H1 (cell line): ENCODE results near the gene NRP2. TPM values are rescaled to one million over a fixed set of nuclear protein-coding genes. Genes with fewer than 3 reads are reported as not detected.

Experiments used
- BACH1 ChIP-seq: IDR thresholded peaks from 2 replicates; pipeline ENCODE4 v1.6.1; 2012; ENCODE audit warnings: low read length, improper control_type of control experiment
- EP300 ChIP-seq, 2 experiments: IDR thresholded peaks; 1 replicate in 1 of 2; 2 replicates in 1 of 2; pipeline ENCODE4 v1.6.1; 2011 to 2012; ENCODE audit warnings: low read depth in 2 of 2, low read length in 2 of 2, mild to moderate bottlenecking in 2 of 2, borderline replicate concordance in 1 of 2, inconsistent platforms in 1 of 2, moderate library complexity in 1 of 2
- GABPA ChIP-seq: IDR thresholded peaks from 2 replicates; pipeline ENCODE4 v1.6.1; 2011; ENCODE audit warnings: mild to moderate bottlenecking, low read length, moderate library complexity, borderline replicate concordance; ENCODE audit not compliant: insufficient read depth
- SIN3A ChIP-seq, 2 experiments: IDR thresholded peaks in 1 of 2; conservative IDR thresholded peaks in 1 of 2; 2 replicates each; pipeline ENCODE4 v1.6.1; 2011 to 2012; ENCODE audit warnings: low read length in 2 of 2, improper control_type of control experiment in 1 of 2, low read depth in 1 of 2, mild to moderate bottlenecking in 1 of 2
- polyA plus RNA-seq, 7 experiments: library from polyadenylated mRNA; depleted of rRNA in 3 of 7; stranded (reverse) in 5 of 7; unstranded in 2 of 7; fragments of >200 nt in 5 of 7; fragments of 200-250 nt in 2 of 7; gene quantifications; 1 replicate in 5 of 7; 2 replicates in 1 of 7; 4 replicates in 1 of 7; pipeline versions ENCODE4 v1.2.1 to v1.2.3, GENCODE V29; 2011 to 2013; ENCODE audit warnings: missing spikeins in 2 of 7, mixed read lengths in 2 of 7
- total RNA-seq: library from RNA; stranded (reverse); fragmentation: NEBNext Ultra II Directional; extraction: Animal tissue kit (Norgen Biotek cat#: 25700); gene quantifications from 2 replicates; pipeline ENCODE4 v1.2.1, GENCODE V29; 2021
- TF ChIP-seq, protein P1 (sequence below): IDR thresholded peaks from 2 replicates; pipeline ENCODE4 v1.6.1; 2011; ENCODE audit warnings: low read depth, mild to moderate bottlenecking, low read length; ENCODE audit not compliant: insufficient read depth

Gene NRP2
- total and polyA plus RNA-seq, 2 of the 8 experiments (the other 6 are each of a cell fraction or from before 2014, with no cell fraction given) = 32.0 to 37.8 TPM

DNA sequence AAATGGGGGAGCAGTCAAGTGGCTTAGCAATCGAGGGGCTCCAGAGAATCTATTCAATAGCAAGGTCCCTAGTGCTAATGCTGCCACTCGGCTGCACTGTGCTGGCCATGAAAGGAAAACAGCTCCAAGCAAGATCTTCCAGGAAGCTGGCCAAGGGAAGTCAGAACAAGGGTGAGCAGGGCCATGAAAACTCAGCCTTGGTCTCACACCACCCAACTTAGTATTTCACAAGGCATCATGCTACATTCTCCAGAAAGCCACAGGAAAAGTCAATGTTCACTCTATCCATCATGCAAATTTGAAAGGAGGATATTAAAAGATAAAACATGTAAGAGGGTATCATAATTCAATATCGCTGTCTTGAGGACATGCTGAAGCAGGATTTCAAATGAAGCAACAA is 35.7 kb downstream of the NRP2 start (continued):
- TF ChIP-seq, protein P1, sequence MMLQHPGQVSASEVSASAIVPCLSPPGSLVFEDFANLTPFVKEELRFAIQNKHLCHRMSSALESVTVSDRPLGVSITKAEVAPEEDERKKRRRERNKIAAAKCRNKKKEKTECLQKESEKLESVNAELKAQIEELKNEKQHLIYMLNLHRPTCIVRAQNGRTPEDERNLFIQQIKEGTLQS = no peak
- TF ChIP-seq BACH1 (no peak), GABPA (no peak), EP300 (IDR thresholded peaks at IDR 0.05; ENCODE audit: borderline replicate concordance in 1 of 2, low read depth in 2 of 2, low read length in 2 of 2) (no peak), SIN3A (conservative IDR thresholded peaks at IDR 0.05 in 1 of 2, IDR thresholded peaks at IDR 0.05 in 1 of 2; ENCODE audit: low read depth in 1 of 2, low read length in 2 of 2) (no peak)
